ENCODE results near the gene PLEKHM2. TPM values are rescaled to one million over a fixed set of nuclear protein-coding genes. Genes with fewer than 3 reads are reported as not detected.

Gene PLEKHM2
- total RNA-seq, 1 experiment from 2014 or later, result 45.9 TPM

DNA sequence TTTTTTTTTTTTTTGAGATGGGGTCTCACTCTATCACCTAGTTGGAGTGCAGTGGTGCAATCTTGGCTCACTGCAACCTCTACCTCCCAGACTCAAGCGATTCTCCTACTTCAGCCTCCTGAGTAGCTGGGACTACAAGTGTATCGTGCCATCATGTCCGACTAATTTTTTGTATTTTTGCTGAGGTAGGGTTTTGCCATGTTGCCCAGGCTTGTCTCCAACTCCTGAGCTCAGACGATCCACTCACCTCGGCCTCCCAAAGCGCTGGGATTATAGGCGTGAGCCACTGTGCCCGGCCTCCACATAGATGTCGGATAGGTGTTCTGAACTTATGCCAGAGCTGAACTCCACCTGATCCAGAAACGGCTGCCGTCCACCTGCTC lies 21.1 kb downstream of the PLEKHM2 start:
- TF ChIP-seq, protein P1, sequence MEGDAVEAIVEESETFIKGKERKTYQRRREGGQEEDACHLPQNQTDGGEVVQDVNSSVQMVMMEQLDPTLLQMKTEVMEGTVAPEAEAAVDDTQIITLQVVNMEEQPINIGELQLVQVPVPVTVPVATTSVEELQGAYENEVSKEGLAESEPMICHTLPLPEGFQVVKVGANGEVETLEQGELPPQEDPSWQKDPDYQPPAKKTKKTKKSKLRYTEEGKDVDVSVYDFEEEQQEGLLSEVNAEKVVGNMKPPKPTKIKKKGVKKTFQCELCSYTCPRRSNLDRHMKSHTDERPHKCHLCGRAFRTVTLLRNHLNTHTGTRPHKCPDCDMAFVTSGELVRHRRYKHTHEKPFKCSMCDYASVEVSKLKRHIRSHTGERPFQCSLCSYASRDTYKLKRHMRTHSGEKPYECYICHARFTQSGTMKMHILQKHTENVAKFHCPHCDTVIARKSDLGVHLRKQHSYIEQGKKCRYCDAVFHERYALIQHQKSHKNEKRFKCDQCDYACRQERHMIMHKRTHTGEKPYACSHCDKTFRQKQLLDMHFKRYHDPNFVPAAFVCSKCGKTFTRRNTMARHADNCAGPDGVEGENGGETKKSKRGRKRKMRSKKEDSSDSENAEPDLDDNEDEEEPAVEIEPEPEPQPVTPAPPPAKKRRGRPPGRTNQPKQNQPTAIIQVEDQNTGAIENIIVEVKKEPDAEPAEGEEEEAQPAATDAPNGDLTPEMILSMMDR (conservative IDR thresholded peaks at IDR 0.05), result no peak
- H2AK5ac ChIP-seq (ENCODE audit: insufficient read length, low read length), result no peak overlapping the region
- no peak overlapping the region for H3K14ac ChIP-seq (ENCODE audit: insufficient read depth, low read length)
- no peak overlapping the region for H3K4ac ChIP-seq (ENCODE audit: low read depth, low read length)
- Mint-ChIP-seq H3K4me1 (peaks cover 3% of the 10 kb centered on the region in 2 experiments; a peak in 2 of 4 replicates), H3K4me3 (no peak overlapping the region), H3K27me3 (ENCODE audit: low read depth) (no peaks in the 10 kb centered on the region), H3K9me3 (no peaks in the 10 kb centered on the region), H3K36me3 (ENCODE audit: insufficient read depth in 1 of 3, low read depth in 3 of 3) (peaks cover 3 to 17% (median 10%) of the 10 kb centered on the region in 3 experiments; a peak in 5 of 7 replicates), H3K27ac (peak overlapping the region; percentile 7 to 80 (median 57); a peak in 2 of 7 replicates)
- no peaks in the 10 kb centered on the region; the same call in 1 of the 2 replicates for H3K4me1 ChIP-seq (ENCODE audit: insufficient read depth, low read length)
- H4K91ac ChIP-seq (ENCODE audit: insufficient read length, low read depth, low read length), result no peak overlapping the region
- H3K18ac ChIP-seq (ENCODE audit: insufficient read length, low read depth, low read length), result no peak overlapping the region
- H2BK5ac ChIP-seq (ENCODE audit: insufficient read length, low read length), result no peak overlapping the region
- H3K4me2 ChIP-seq (ENCODE audit: insufficient read depth, insufficient read length, low read length), result no peak overlapping the region
- no peaks in the 10 kb centered on the region for H4K20me1 ChIP-seq (ENCODE audit: control insufficient read depth, insufficient read depth, insufficient read length)
- H3K27me3 ChIP-seq (ENCODE audit: insufficient read depth, low read length), result no peaks in the 10 kb centered on the region
- H3T11ph ChIP-seq (ENCODE audit: low read length), result no peak overlapping the region
- no peak overlapping the region for H3K56ac ChIP-seq (ENCODE audit: insufficient read length, low read depth, low read length)
- H3K9ac ChIP-seq (ENCODE audit: extremely low read depth, insufficient read length, low read length), result no peak overlapping the region
- H3K79me2 ChIP-seq (ENCODE audit: insufficient read depth, low read length), result no peaks in the 10 kb centered on the region; the same call in 1 of the 2 replicates
- no peak overlapping the region for H2AFZ ChIP-seq (ENCODE audit: low read length)
- H3K9me3 ChIP-seq (ENCODE audit: control insufficient read depth, low read depth, low read length), result no peaks in the 10 kb centered on the region
- H2BK15ac ChIP-seq (ENCODE audit: low read depth, low read length), result no peak overlapping the region
- no peaks in the 10 kb centered on the region for H3K79me1 ChIP-seq (ENCODE audit: insufficient read depth, low read depth, low read length, poor library complexity, severe bottlenecking)
- H3K23ac ChIP-seq (ENCODE audit: insufficient read length, low read depth, low read length), result no peak overlapping the region
- H3K27ac ChIP-seq (ENCODE audit: insufficient read length, low read depth, low read length), result no peak overlapping the region
- no peak overlapping the region for H4K5ac ChIP-seq (ENCODE audit: insufficient read length, low read depth, low read length)
- no peak overlapping the region for H2BK120ac ChIP-seq (ENCODE audit: low read depth, low read length, poor library complexity, severe bottlenecking)
- no peak overlapping the region for H4K8ac ChIP-seq (replicated peaks; ENCODE audit: insufficient read length, low read depth, low read length)
- H2BK20ac ChIP-seq (ENCODE audit: low read depth, low read length, poor library complexity, severe bottlenecking), result no peak overlapping the region
- DNase-seq, result no peak
- H3K23me2 ChIP-seq (ENCODE audit: insufficient read length, low read depth, low read length, poor library complexity, severe bottlenecking), result no peaks in the 10 kb centered on the region
- WGBS (ENCODE audit: extremely low coverage, insufficient read length, low lambda C conversion rate), result no CpG with 5 or more reads among the region's 11 CpGs
- H2BK12ac ChIP-seq (ENCODE audit: insufficient read length, low read depth, low read length), result no peak overlapping the region
